Endothelial cell of umbilical vein (primary cell): Measurements from ENCODE around the gene SRCAP. TPM values are rescaled to one million over a fixed set of nuclear protein-coding genes. Genes with fewer than 3 reads are reported as not detected.

Experiments
- BruUV-seq: library from RNA; stranded (reverse); fragments of 400-500 nt; replicated peaks from 2 replicates; lab custom pipeline; 2021; lab: Mats Ljungman, UMichigan
- CTCF ChIA-PET: fragments of 300-600, 350-600 bp; sonication (Branson Sonifier 250); formaldehyde crosslinking; loops from one replicate; lab custom pipeline; 2021; ENCODE audit warnings: antibody characterized with exemption, inconsistent platforms; lab: Charles Lee
- POLR2A ChIA-PET: fragments of 300-600, 350-600 bp; sonication (Branson Sonifier 250); formaldehyde crosslinking; loops from one replicate; lab custom pipeline; 2021; ENCODE audit warnings: antibody characterized with exemption, inconsistent platforms; lab: Charles Lee
- DNase-seq: peaks from one replicate; pipeline ENCODE4 v3.0.0-alpha.2; 2011; ENCODE audit warnings: low read depth, low spot score
- FAIRE-seq: peaks from 2 replicates; lab custom pipeline; 2011; peaks lifted over from hg19 to GRCh38; lab: Jason Lieb, UNC
- H2AFZ ChIP-seq: 2 replicates; pipeline ENCODE4 v1.6.0; 2012; ENCODE audit warnings: low read depth, low read length, control low read depth, inconsistent platforms
- H3K27ac ChIP-seq: 2 replicates; pipeline ENCODE4 v1.5.1; 2011; ENCODE audit warnings: low read depth, mild to moderate bottlenecking, control low read depth, low read length, moderate library complexity; ENCODE audit not compliant: insufficient read depth
- H3K27me3 ChIP-seq, 2 experiments: 2 replicates each; pipeline versions ENCODE4 v1.6.0 to v1.6.1; 2011; ENCODE audit warnings: low read length in 2 of 2, mixed read lengths in 1 of 2; ENCODE audit not compliant: control insufficient read depth in 2 of 2, insufficient read depth in 2 of 2
- H3K36me3 ChIP-seq, 2 experiments: 2 replicates in 1 of 2; 3 replicates in 1 of 2; pipeline ENCODE4 v1.5.1; 2011; ENCODE audit warnings: low read length in 2 of 2, mild to moderate bottlenecking in 1 of 2, moderate library complexity in 1 of 2; ENCODE audit not compliant: control insufficient read depth in 2 of 2, insufficient read depth in 2 of 2; ENCODE audit errors: extremely low read depth in 1 of 2
- H3K4me1 ChIP-seq: 3 replicates; pipeline ENCODE4 v1.5.1; 2011; ENCODE audit warnings: mild to moderate bottlenecking, low read length; ENCODE audit not compliant: control insufficient read depth, insufficient read depth; ENCODE audit errors: extremely low read depth
- H3K4me2 ChIP-seq: 2 replicates; pipeline ENCODE4 v1.6.1; 2011; ENCODE audit warnings: low read length, control low read depth, mixed read lengths; ENCODE audit not compliant: insufficient read depth
- H3K4me3 ChIP-seq, 3 experiments: fragments of 200-600 bp in 1 of 3; sonication (generic), shearing (Covaris generic) in 1 of 3; replicated peaks in 1 of 3; 2 replicates each; pipeline ENCODE4 v1.5.1; 2011 to 2016; ENCODE audit warnings: control low read depth in 3 of 3, low read length in 3 of 3, mild to moderate bottlenecking in 2 of 3, inconsistent platforms in 1 of 3, low read depth in 1 of 3, moderate library complexity in 1 of 3; ENCODE audit not compliant: insufficient read depth in 1 of 3
- H3K79me2 ChIP-seq: 2 replicates; pipeline ENCODE4 v1.6.0; 2012; ENCODE audit warnings: low read length, inconsistent platforms; ENCODE audit not compliant: control insufficient read depth, insufficient read depth
- H3K9ac ChIP-seq: replicated peaks from 2 replicates; pipeline ENCODE3; 2011; ENCODE audit warnings: low read length, control low read depth; ENCODE audit not compliant: insufficient read depth; ENCODE audit errors: extremely low read depth
- H3K9me1 ChIP-seq: replicated peaks from 3 replicates; pipeline ENCODE4 v1.6.0; 2011; ENCODE audit warnings: mild to moderate bottlenecking, low read length; ENCODE audit not compliant: control insufficient read depth, insufficient read depth; ENCODE audit errors: extremely low read depth
- H3K9me3 ChIP-seq: replicated peaks from 2 replicates; pipeline ENCODE4 v1.5.1; 2012; ENCODE audit warnings: low read length, inconsistent platforms; ENCODE audit not compliant: control insufficient read depth, insufficient read depth
- H4K20me1 ChIP-seq: replicated peaks from 2 replicates; pipeline ENCODE3; 2011; ENCODE audit warnings: mild to moderate bottlenecking, low read length; ENCODE audit not compliant: control insufficient read depth, insufficient read depth; ENCODE audit errors: extremely low read depth
- CTCF ChIP-seq, 2 donors: IDR thresholded peaks; 1 replicate in 1 of 2; 2 replicates in 1 of 2; pipeline ENCODE4 v1.5.1; 2011; ENCODE audit warnings: low read length in 2 of 2, mild to moderate bottlenecking in 2 of 2, moderate library complexity in 2 of 2, control low read depth in 1 of 2, inconsistent platforms in 1 of 2, low read depth in 1 of 2; ENCODE audit not compliant: insufficient read depth in 1 of 2; ENCODE audit errors: extremely low read depth in 1 of 2
- EZH2 ChIP-seq: IDR thresholded peaks from 2 replicates; pipeline ENCODE4 v1.6.1; 2012; ENCODE audit warnings: borderline replicate concordance, low read depth, mild to moderate bottlenecking, moderate library complexity, low read length, inconsistent platforms; ENCODE audit not compliant: severe bottlenecking
- FOS ChIP-seq: IDR thresholded peaks from 2 replicates; pipeline ENCODE4 v1.6.1; 2011; ENCODE audit warnings: mild to moderate bottlenecking, low read length, moderate library complexity, borderline replicate concordance; ENCODE audit not compliant: insufficient read depth
- GATA2 ChIP-seq: IDR thresholded peaks from 2 replicates; pipeline ENCODE4 v1.7.0; 2011; ENCODE audit warnings: low read depth, mild to moderate bottlenecking, moderate library complexity, mixed read lengths, low read length; ENCODE audit not compliant: insufficient read length, insufficient read depth
- JUN ChIP-seq: IDR thresholded peaks from 2 replicates; pipeline ENCODE4 v1.6.1; 2011; ENCODE audit warnings: borderline replicate concordance, low read depth; ENCODE audit not compliant: insufficient read length, insufficient read depth
- MAX ChIP-seq: IDR thresholded peaks from 2 replicates; pipeline ENCODE4 v1.6.1; 2011; ENCODE audit not compliant: insufficient read depth, insufficient read length
- MYC ChIP-seq: IDR thresholded peaks from one replicate; pipeline ENCODE4 v1.6.1; 2011; ENCODE audit warnings: mild to moderate bottlenecking, low read depth, low read length
- POLR2A ChIP-seq: IDR thresholded peaks from 2 replicates; pipeline ENCODE4 v1.6.1; 2012; ENCODE audit warnings: low read depth, mild to moderate bottlenecking, control low read depth, low read length
- POLR2AphosphoS5 ChIP-seq: IDR thresholded peaks from 2 replicates; pipeline ENCODE4 v1.6.1; 2012; ENCODE audit warnings: low read depth, mild to moderate bottlenecking, control low read depth, low read length, moderate library complexity; ENCODE audit not compliant: insufficient read depth
- dilution Hi-C: fragments of 300-500 bp; cut with MboI; formaldehyde crosslinking; loops from one replicate; pipeline ENCODE4 v1.15.0; 2019; ENCODE audit warnings: low sequenced_read_pairs; ENCODE audit not compliant: extremely low pct_ligation_motif_present
- intact Hi-C: fragments of 100-400 bp; cut with micrococcal nuclease; formaldehyde crosslinking; loops from one replicate; pipeline ENCODE4 v1.10.0; 2022
- polyA plus RNA-seq, 4 experiments: library from polyadenylated mRNA; depleted of rRNA in 3 of 4; stranded (reverse) in 3 of 4; unstranded in 1 of 4; fragments of >200 nt; gene quantifications; 2 replicates each; pipeline versions ENCODE4 v1.2.1 to v1.2.3, GENCODE V29; 2011 to 2012; ENCODE audit warnings: missing spikeins in 1 of 4
- total RNA-seq: library from RNA; stranded (reverse); gene quantifications from 2 replicates; pipeline ENCODE4 v1.2.3, GENCODE V29; 2021

SRCAP gene
- total and polyA plus RNA-seq, 2 donors (not counting 3 experiments of a cell fraction or from before 2014, with no cell fraction given), result 11.0 to 77.7 TPM

- no peaks in the 10 kb centered on the region for H4K20me1 ChIP-seq
- peaks cover 17% of the 10 kb centered on the region for H3K79me2 ChIP-seq
- dilution Hi-C loops (no loop called here), intact Hi-C loops (no loop called here)
- H3K9me3 ChIP-seq, result no peaks in the 10 kb centered on the region
- ChIA-PET CTCF (interaction anchor here (1.4 kb wide), 1 partner anchor 19 kb away, joined by 3 read pairs; no protein-coding TSS in a partner anchor), POLR2A (no interaction called here)
- TF ChIP-seq JUN, result no peak
- TF ChIP-seq MYC, result no peak
- TF ChIP-seq GATA2, result no peak
- no peak for TF ChIP-seq FOS
- TF ChIP-seq POLR2A, result no peak
- no peak for TF ChIP-seq MAX
- no peak for TF ChIP-seq CTCF (IDR thresholded peaks at IDR 0.05; ENCODE audit: extremely low read depth in 1 of 2, insufficient read depth in 1 of 2, low read depth in 1 of 2, low read length in 2 of 2)
- no peak for TF ChIP-seq POLR2AphosphoS5
- TF ChIP-seq EZH2, result no peak
- H3K36me3 ChIP-seq, result peaks cover 3 to 19% of the 10 kb centered on the region in 2 experiments
- no peak for FAIRE-seq
- H3K9me1 ChIP-seq, result no peaks in the 10 kb centered on the region
- DNase-seq, result no peak
- peaks cover 7% of the 10 kb centered on the region for H3K4me1 ChIP-seq
- no peak overlapping the region for H3K4me2 ChIP-seq
- BruUV-seq, result no TSS peak
- no peak overlapping the region for H3K27ac ChIP-seq
- H3K4me3 ChIP-seq, result no peak overlapping the region
- no peak overlapping the region for H3K9ac ChIP-seq
- no peak overlapping the region for H2AFZ ChIP-seq
- H3K27me3 ChIP-seq, result no peaks in the 10 kb centered on the region
Observed at GRCh38 chr16:30750201-30750600, 51.2 kb downstream of the SRCAP start.
